GM19467 (cell line): Measurements from ENCODE around the gene BRIX1.
"Not testable (repeated sequence)": the region's sequence is repeated elsewhere in the genome, so short reads cannot be mapped to it uniquely, and the experiment has no call there.

ENCODE experiments used
- ATAC-seq: cut with Tn5 transposase; IDR thresholded peaks from one replicate; pipeline ENCODE4 v1.9.1; 2021; ENCODE audit warnings: mild to moderate bottlenecking, moderate library complexity; ENCODE audit not compliant: unreplicated experiment

Gene BRIX1

DNA sequence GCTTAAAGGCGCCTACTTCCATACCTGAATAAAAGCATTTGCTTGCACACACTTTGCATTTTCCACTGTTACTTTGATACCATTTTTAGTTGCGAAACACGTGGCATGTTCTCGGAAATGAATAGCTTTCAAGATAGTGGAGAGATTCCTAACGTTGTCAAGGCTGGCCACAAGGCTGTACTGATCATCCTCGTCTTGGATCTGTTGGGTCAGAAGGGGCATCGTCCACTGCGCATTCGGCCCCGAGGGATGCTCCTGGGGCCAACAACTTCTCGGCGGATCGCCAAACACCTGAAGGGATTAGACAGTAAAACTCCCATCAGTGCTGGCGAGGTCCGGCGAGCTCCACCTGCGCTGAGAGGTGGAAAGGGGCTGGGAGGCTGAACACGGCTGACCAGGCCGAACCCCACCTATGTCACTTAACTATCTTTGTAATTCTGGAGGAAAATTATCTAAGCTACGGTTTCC is 806 bp upstream of the BRIX1 start:
- ATAC-seq: peak; percentile 12

DNA sequence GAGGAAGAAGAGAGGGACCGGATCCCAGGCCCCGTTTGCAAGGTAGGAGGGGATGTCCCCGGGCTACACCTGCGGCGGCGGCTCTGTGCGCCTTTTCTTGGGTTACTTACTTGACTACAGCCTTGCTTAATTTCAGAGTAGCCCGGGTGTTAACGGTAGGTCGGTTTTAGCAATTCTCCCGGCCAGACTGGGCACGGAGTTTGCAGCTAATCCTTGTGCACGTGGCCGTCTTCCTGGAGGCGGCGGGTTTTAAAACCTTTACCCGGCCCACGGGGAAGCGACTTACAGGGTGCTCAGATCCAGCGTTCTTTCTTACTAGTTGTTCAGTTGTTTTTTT is 313 bp downstream of the BRIX1 start:
- ATAC-seq: peak; percentile 11

DNA sequence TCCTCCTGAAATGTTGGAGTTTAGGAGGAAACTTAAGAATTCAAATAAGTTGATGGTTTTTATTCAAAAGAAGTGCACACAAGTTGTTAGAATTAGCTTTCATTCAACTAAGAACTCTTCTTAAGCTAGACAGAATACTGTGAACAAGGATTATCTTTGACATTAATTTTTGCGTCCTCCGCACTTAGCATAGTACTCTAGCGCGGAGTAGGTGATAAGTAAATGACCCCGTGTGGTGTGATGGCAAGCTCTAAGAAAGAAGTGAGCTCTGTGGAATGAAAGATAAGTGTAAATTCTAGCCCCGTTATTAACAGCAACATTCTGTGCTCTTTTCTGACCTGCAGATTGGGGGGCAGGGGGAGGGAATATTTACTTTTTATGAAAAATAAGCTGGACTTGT is 1.0 kb downstream of the BRIX1 start:
- ATAC-seq: no peak

DNA sequence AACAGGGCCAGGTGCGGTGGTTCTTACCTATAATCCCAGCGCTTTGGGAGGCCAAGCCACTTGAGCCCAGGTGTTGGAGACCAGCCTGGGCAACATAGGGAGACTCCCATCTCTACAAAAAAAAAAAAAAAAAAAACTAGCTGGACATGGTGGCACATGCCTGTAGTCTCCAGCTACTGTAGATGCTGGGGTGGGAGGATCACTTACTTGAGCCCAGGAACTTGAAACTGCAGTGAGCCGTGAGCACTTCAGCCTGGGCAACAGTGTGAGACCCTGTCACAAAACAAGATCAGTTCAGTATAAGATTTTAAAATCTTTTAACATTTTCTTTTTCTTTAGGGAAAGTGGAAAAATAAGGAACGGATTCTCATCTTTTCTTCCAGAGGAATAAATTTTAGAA is 2.5 kb downstream of the BRIX1 start:
- no peak for ATAC-seq

DNA sequence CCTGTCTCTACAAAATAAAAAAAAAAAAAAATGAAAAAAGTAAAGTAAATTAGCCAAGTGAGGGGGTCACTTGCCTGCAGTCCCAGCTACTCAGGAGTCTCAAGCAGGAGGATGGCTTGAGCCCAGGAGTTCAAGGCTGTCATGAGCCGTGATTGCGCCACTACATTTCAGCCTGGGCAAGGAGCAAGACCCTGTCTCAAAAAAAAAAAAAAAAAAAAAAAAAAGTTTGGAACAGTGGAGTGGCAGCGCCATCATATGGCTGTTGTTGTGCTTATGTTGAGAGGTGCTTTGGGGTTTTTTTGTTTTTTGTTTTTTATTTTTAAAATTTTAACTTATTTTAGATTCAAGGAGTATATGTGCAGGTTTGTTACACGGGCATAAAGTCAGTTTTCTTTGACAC is 3.6 kb downstream of the BRIX1 start:
- no peak for ATAC-seq

DNA sequence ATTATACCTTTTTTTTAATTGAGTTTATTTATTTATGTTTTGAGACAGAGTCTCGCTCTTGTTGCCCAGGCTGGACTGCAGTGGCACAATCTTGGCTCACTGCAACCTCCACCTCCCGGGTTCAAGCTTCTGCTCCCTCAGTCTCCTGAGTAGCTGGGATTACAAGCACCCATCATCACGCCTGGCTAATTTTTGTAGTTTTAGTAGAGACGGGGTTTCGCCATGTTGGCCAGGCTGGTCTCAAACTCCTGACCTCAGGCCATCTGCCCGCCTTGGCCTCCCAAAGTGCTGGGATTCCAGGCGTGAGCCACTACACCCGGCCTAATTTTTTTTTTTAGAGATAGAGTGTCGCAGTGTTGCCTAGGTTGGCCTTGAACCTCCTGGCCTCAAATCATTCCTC is 7.7 kb downstream of the BRIX1 start:
- ATAC-seq: not testable (repeated sequence)

DNA sequence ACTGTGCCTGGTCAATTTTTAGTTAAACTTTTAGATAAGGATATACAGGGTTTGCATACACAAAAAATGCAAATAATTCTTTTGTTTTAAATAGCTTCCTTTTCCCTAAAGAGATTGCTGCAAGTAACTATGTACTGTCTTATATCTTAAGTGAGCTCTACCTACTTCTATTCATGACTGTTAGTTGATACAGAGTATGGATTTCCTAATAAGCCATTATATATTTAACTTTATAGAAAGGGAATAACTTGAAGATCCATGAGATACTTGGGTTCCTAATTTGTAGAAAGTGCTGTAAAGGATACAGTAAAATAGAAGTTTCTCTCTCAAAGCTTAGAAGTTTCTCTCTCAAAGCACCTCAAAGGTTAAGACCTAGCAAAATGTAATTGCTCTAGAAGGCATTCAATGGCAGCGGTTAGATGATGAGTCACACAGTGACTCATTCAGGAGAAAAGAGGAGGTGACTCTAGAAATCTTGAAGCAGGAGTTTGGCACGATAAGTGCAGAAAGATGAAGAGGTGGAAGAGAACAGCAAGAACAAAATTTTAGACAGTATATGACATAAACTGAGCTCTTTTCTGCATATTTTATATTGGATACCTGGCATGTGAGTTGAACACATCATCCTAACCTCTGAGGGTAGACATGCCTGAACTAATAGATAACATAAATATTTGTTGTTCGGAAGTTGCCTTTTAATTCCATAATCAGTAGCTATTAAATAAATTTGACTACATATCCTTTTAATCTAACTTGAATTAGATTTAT is 8.4 kb downstream of the BRIX1 start:
- ATAC-seq: no peak

DNA sequence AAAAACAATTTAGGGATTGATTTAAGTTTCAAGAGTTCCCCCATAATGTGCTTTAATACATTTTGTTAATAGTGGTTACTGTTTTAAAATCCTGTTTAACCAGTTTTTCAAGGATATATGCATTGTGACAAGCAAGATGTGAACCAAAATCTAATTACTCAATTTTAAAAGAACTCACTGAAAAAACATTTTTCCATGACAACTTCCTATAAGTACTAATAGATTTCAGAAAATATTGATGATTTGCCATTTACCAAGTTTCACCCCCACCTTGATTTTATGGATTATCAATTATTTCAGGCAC is 8.9 kb downstream of the BRIX1 start:
- ATAC-seq: no peak

DNA sequence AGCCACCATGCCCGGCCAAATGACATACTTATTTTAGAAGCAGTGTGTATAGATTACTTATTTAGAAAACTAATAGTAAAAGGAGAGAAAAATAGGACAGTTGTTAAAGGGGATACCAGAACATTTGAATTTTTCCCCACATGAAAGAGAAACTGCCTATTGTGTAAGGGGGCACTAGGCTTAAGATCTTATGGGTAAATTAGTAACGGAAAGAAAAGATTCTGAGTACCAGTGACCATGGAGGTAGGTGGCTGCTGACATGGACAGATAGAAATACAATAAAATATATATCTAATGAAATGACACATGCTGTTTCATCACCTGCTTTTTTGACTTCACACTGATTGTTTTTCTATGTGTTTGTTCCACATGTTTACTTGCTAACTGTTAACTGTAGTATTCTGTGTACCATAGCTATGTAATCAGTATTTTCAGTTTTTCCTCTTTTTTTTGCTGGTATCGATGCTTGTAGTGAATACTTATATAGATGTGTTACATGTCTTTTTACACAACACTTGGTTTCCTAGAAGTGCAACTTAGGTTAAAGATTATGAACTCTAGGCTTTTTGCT is 10.9 kb downstream of the BRIX1 start:
- ATAC-seq: no peak

DNA sequence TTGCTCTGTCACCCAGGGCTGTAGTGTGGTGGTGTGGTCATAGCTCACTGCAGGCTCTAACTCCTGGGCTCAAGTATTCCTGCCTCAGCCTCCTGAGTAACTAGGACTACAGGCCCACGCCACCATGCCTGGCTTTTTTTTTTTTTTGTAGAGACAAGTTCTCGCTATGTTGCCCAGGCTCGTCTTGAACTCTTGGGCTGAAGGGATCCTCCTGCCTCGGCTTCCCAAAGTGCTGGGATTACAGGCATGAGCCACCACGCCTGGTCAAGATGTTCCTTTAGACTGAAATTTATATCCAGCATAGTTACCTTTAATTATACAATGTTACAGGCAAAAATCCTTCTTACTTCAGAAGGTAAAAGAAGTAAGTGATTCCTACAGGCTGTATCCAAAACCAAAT is 12.3 kb downstream of the BRIX1 start:
- ATAC-seq: no peak

DNA sequence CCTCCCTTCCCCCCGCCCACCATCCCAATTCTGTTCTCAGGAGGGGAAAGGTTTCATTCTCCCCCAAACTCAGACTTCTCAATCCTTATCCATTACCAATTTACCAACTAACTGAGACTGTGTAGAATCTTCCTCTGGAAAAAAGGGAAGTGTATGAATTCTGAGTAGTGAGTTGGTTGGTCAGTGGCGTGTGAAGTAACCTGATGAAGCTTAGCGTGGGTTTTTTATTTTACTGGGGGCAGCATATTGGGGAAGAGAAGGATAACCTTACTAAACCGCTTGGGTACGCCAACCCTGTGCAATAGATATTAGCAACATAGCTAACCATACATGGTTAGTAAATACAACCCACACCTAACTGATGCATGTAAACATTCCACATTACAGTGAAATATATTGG is 12.8 kb downstream of the BRIX1 start:
- no peak for ATAC-seq

DNA sequence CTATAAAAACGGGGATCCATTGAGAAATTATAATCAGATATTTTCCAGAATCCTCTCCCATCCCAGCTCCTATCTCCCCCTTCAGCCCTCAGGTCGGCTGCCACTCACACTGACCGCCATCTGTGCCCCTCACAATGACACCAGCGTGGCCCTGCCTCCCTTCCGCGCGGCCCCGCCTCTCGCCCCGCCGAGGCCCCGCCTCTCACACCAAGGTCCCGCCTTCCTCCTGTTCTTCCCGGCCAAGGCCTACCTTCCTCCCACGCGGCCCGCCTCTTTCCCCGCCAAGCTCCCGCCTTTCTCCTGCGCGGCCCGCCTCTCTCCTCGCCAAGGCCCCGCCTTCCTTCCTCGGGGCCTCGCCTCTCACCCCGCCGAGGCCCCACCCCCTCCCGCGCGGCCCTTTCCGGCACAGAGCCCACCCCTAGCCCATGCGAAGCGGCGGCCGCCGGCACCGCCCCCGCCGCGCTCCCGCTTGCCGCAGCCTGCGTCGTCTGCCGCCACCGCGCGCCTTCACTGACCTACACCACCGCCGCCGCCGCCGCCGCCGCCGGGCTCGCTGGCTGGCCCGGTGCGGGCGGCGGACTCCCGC is 13.7 kb downstream of the BRIX1 start, which contains the start of gene DNAJC21:
Gene DNAJC21 (plus strand): TSS at position 426 of the 586 bp plus-strand sequence. CDS start 261 bp downstream, outside the sequence.
- peak; percentile 86 for ATAC-seq

DNA sequence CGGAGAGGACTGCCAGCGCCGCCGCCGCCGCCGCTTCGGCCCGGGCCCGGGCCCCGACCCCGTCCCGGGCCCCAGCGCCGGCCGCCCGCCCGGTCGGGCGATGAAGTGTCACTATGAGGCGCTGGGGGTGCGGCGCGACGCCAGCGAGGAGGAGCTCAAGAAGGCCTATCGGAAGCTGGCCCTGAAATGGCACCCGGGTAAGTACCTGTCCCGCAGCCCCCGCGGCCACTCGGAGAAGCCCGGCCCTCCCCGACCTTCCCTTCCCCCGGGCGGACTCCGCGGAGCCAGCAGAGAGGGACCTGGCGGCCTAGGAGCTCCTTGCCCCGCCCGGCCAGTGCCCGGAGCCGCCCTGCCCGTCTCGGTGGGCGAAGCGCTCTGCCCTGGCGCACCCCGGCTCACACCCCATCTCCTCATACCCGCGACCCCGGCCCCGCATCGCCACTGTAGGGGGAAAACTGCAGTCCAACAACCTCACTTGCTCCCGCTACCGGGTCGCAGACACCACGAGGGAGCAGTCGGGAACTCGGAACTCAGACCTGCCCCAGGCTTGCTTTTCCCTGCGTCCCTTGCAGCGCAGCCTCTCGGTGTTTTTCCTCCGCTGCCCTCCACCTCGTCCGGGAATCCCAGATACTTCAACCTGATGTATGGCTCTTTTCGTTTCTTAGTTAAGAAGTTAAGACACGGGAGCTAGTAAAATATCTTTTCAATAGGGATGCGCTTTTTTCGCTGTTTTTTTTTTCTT is 14.4 kb downstream of the BRIX1 start:
- peak; percentile 76 for ATAC-seq

DNA sequence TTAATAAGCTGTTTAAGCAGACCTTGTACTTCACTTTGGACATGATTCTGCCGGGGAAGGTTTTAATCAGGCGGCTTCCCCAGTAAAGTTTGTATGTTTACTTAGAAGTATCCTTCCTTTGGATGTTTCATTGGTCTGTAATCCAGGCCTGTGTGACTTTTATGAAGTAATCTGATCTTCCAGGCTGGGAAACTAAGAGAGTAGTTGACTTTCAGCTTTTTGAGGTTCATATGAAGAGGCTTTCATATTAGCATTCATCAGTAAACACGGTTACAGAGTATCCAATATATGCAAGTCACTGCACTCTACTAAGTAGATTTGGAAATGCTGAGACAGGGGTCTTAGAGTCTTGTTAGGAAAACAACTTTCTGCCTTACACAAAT is 14.9 kb downstream of the BRIX1 start:
- ATAC-seq: no peak

DNA sequence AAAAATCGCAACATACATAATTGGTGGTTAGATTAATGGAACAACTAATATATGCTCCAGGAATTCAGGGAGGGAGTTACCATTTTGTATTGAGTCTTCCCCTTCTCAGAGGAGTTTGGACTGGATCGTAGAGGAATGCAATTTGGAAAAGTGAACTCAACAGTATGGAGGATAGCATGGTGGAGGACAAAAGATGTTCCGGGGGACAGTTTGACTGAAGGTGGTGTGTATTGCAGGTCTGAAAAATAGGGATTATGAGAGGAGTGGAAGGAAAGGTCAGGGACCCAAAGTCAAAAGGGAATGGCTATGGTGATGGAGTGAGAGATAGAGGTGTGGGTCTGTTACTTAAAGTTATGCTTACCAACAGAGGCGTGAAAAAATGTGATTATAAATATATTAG is 15.4 kb downstream of the BRIX1 start:
- ATAC-seq: no peak

DNA sequence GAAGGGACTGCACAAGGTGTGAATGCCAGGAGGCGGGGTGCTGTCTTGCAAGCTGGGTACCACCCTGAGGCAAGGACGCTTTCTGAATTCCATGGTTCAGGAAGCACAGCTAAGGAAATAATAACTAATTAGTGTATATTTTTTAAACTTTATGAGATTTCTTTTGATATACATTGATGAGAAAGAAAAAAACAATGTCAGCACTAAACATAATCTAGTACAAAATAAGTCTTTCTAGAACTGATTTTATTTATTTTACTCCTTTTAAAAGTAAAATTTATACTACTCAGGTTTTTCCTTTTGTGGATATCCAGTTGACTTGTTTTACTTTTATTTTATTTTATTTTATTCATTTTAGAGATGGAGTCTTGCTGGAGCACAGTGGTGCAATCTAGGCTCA is 17.4 kb downstream of the BRIX1 start:
- no peak for ATAC-seq

DNA sequence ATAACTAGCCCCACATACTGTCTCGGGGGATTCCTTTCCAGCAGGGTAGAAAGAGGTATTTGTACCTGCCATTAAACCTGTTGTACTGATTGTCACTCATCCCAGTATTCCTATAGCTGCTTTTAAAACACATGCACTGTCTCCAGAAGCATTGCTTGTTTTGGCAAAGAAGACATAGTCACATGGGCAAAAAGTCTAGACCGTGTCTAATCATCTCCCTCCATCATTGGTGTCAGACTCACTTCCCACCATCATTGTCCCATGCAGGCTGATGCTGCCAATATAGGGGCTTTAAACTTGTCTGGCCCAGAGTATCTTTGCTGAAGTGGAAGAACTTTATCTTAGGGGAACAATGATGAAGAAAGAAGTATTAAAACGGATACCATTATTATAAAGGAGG is 26.4 kb downstream of the BRIX1 start:
- no peak for ATAC-seq

DNA sequence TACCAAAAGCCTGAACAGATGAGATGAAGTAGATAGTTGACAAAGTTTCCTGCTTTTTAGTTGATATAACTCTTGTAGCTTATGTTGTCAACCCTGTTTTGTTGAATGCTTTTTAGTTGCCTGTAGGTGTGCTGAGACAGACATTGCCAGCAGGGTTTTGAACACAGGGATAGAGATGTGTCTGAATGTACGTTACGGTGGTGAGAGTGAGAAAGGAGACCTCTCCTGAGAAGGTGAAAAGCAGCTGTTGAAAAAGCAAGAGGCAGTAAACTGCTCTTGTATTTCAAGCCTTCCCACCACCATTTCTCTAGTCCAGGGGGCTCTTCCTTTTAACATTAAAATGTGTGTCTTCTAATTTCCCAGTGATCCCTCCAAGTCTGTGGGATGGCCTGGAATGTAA is 28.5 kb downstream of the BRIX1 start:
- ATAC-seq: no peak

DNA sequence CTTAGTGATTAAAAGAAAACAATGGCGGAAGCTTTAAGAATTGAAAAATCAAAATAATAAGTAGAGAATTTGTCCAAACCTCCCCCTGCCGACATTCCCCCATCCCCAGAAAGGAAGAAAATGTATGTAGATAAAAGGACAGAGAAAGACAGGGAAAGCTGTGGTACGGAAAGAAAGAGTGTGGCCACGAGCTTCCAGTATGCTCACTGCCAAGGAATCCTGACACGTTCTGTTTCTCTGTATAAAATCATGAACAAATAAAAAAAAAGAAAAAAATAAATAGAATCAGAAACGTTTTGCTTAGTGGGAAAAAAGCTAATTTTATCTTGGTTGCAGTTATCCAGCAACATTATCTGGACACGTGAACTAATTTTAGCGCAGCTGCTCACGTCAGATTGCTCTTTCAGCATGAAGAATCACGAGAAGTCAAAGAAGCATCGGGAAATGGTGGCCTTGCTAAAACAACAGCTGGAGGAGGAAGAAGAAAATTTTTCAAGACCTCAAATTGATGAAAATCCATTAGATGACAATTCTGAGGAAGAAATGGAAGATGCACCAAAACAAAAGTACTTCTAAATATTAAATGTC is 29.0 kb downstream of the BRIX1 start:
- no peak for ATAC-seq

DNA sequence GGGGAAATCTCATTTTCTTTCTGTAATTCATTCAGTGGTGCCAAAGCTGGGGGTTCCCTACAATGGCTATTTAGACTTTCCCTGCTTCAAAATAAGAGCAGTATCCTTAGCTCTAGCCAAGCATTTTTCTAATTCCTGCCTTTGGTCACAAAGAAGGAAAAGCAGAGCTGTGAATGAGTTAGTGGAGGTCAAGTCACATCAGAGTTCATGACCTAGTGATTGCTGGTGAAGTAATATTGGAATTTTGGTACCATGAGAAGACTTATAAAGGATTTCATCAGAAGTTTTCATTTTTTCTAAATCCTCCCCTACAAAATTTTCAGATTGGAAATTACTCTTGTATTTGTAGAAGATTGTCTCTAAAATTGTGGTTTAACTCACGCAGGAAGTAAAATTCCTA is 41.8 kb downstream of the BRIX1 start:
- ATAC-seq: no peak

DNA sequence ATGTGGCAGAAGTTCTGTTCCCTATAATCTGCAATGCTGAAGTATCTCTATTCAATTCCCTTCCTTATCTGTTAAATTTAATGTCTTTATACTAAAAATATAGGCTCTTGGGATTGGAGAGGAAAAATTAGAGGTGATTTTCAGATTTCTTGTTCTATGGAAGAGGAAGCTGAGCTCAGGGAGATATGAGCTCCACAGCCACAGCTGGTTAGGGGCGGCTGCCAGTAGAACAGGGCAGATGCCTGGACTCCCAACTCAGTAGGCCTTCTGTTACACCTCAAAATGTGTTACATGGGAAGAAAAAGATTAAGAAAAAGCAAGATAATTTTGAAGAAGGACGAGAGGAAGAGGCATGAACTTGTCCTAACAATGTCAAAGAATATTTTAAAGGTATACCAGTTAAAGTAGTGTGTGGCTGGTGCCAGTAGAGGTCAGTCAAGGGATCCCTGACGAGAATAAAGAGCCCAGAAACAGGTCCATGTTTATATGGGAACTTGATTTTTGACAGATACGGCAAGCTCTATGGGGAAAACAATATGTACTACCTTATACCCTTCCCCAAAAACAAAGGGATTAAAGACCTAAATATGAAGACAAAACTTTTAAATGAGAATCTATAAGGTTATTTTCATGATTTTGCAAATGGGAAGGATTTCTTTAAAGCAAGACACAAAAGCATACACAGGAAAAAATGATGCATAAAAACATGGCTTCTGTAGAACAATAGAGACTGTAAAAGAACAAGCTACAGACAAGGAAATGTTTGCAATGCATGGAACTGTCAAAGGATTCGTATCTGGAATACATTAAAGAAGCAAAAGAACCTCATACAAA is 42.6 kb downstream of the BRIX1 start:
- ATAC-seq: peak; percentile 49
